Calu3 (cell line): ENCODE results near the gene TAL1. TPM values are rescaled to one million over a fixed set of nuclear protein-coding genes. Genes with fewer than 3 reads are reported as not detected.
A peak's percentile ranks its signal among the peaks of the same experiment; 100 is the strongest.
"Not testable (repeated sequence)": the region's sequence is repeated elsewhere in the genome, so short reads cannot be mapped to it uniquely, and the experiment has no call there.

Source experiments
- BruUV-seq: library from RNA; stranded (reverse); fragments of 400-500 nt; replicated peaks from 2 replicates; lab custom pipeline; 2021; lab: Mats Ljungman, UMichigan
- CTCF ChIA-PET: fragments of 300-600 bp; sonication (Branson Sonifier 250); formaldehyde crosslinking; loops from one replicate; lab custom pipeline; 2022; ENCODE audit warnings: antibody characterized with exemption; lab: Charles Lee
- DNase-seq: peaks from one replicate; pipeline ENCODE4 v3.0.0; 2022
- H3K27ac Mint-ChIP-seq: one replicate; pipeline ENCODE4 v1.8.0; 2022; ENCODE audit warnings: mixed read lengths; ENCODE audit not compliant: unreplicated experiment
- H3K27me3 Mint-ChIP-seq: one replicate; pipeline ENCODE4 v1.8.0; 2022; ENCODE audit warnings: mixed read lengths; ENCODE audit not compliant: unreplicated experiment
- H3K36me3 Mint-ChIP-seq: one replicate; pipeline ENCODE4 v1.8.0; 2022; ENCODE audit warnings: mild to moderate bottlenecking, moderate library complexity, mixed read lengths; ENCODE audit not compliant: insufficient read depth, unreplicated experiment
- H3K4me1 Mint-ChIP-seq: one replicate; pipeline ENCODE4 v1.8.0; 2022; ENCODE audit warnings: mild to moderate bottlenecking, low read depth, mixed read lengths; ENCODE audit not compliant: unreplicated experiment
- H3K4me3 Mint-ChIP-seq: one replicate; pipeline ENCODE4 v1.8.0; 2022; ENCODE audit warnings: mild to moderate bottlenecking, low read depth, moderate library complexity, mixed read lengths; ENCODE audit not compliant: unreplicated experiment
- H3K9me3 Mint-ChIP-seq: one replicate; pipeline ENCODE4 v1.8.0; 2022; ENCODE audit warnings: low read depth, mixed read lengths; ENCODE audit not compliant: unreplicated experiment
- intact Hi-C: fragments of 100-400 bp; cut with micrococcal nuclease; formaldehyde crosslinking; loops from one replicate; pipeline ENCODE4 v1.10.0; 2022; ENCODE audit not compliant: unreplicated experiment
- total RNA-seq: library from RNA; stranded (reverse); gene quantifications from 2 replicates; pipeline ENCODE4 v1.2.3, GENCODE V29; 2022
- TF ChIP-seq, protein P1 (sequence below): fragments of 200-600 bp; IDR thresholded peaks from one replicate; pipeline ENCODE4 v1.8.0; 2022; ENCODE audit warnings: antibody characterized with exemption; ENCODE audit not compliant: unreplicated experiment

Gene TAL1
- total RNA-seq, 1 experiment from 2014 or later, result not detected

DNA sequence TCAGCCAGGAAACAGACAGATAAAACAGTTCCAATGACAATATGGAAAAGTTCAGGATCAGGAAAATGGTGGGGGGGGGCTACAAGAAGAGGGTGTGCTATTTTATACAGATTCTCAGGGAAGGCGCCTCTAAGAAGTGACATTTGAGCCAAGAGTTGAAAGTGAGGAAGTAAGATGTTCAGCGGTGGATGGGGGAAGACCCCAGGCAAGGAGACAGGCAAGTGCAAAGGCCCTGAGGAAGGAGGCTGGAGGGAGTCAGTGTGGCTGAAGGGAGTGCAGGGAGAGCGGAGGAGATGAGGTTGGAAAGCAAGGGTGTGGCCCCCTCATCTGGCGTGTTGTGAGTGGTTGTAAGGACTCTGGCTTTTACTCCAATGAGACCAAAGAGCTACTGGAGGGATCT is 33.8 kb downstream of the TAL1 start:
- H3K4me1 Mint-ChIP-seq, result peaks cover 11% of the 10 kb centered on the region
- no peaks in the 10 kb centered on the region for H3K9me3 Mint-ChIP-seq
- H3K27me3 Mint-ChIP-seq, result peaks cover 24% of the 10 kb centered on the region
- no peak for DNase-seq
- intact Hi-C loops, result loop anchor here (10.0 kb wide), 1 partner anchor 227 kb away; no protein-coding TSS in a partner anchor
- BruUV-seq, result no TSS peak
- CTCF ChIA-PET, result no interaction called here
- no peak overlapping the region for H3K4me3 Mint-ChIP-seq
- no peak overlapping the region for H3K27ac Mint-ChIP-seq
- TF ChIP-seq, protein P1, sequence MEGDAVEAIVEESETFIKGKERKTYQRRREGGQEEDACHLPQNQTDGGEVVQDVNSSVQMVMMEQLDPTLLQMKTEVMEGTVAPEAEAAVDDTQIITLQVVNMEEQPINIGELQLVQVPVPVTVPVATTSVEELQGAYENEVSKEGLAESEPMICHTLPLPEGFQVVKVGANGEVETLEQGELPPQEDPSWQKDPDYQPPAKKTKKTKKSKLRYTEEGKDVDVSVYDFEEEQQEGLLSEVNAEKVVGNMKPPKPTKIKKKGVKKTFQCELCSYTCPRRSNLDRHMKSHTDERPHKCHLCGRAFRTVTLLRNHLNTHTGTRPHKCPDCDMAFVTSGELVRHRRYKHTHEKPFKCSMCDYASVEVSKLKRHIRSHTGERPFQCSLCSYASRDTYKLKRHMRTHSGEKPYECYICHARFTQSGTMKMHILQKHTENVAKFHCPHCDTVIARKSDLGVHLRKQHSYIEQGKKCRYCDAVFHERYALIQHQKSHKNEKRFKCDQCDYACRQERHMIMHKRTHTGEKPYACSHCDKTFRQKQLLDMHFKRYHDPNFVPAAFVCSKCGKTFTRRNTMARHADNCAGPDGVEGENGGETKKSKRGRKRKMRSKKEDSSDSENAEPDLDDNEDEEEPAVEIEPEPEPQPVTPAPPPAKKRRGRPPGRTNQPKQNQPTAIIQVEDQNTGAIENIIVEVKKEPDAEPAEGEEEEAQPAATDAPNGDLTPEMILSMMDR, result no peak
- H3K36me3 Mint-ChIP-seq, result no peaks in the 10 kb centered on the region

DNA sequence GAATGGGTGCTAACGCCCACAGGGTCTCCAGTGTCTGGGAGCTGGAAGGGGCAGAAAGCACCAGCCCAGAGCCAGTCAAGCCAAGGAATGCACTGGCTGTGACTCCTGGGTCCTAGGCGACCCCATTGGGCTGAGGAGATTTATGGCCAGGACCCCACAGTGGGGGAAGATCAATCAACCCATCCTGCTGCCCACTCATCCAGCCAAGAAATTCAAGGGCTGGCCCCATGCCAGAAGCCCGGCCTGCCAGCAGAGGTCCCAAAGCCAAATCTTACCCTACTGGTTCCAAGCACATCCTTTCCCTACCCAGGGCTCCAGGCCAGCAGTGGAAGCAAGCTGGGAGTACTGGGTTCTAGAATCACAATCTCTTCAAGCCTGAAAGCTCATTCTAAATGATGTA is 35.4 kb downstream of the TAL1 start:
- Mint-ChIP-seq H3K4me1 (peaks cover 27% of the 10 kb centered on the region), H3K27ac (no peak overlapping the region), H3K4me3 (no peak overlapping the region), H3K36me3 (peaks cover 11% of the 10 kb centered on the region), H3K9me3 (no peaks in the 10 kb centered on the region), H3K27me3 (peaks cover 22% of the 10 kb centered on the region)
- TF ChIP-seq, protein P1, result no peak
- CTCF ChIA-PET, result no interaction called here
- intact Hi-C loops, result loop anchor here (10.0 kb wide), 1 partner anchor 228 kb away; no protein-coding TSS in a partner anchor
- DNase-seq, result peak; percentile 64
- no TSS peak for BruUV-seq

DNA sequence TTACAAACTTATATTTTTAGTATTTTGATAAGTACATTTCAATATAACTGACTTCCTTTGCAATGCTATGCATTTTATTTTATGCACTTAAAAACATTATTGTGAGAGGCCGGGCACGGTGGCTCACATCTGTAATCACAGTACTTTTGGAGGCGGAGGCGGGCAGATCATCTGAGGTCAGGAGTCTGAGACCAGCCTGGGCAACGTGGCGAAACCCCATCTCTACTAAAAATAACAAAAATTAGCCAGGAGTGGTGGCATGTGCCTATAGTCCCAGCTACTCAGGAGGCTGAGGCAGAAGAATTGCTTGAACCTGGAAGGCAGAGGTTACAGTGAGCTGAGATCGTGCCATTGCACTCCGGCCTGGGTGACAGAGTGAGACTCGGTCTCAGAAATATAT is 36.0 kb downstream of the TAL1 start:
- H3K27ac Mint-ChIP-seq, H3K4me3 Mint-ChIP-seq, H3K9me3 Mint-ChIP-seq, DNase-seq, CTCF ChIA-PET, BruUV-seq: not testable (repeated sequence)
- peaks cover 32% of the 10 kb centered on the region for H3K4me1 Mint-ChIP-seq
- intact Hi-C loops, result loop anchor here (10.0 kb wide), 1 partner anchor 229 kb away; no protein-coding TSS in a partner anchor
- H3K36me3 Mint-ChIP-seq, result peaks cover 15% of the 10 kb centered on the region
- peaks cover 22% of the 10 kb centered on the region for H3K27me3 Mint-ChIP-seq

DNA sequence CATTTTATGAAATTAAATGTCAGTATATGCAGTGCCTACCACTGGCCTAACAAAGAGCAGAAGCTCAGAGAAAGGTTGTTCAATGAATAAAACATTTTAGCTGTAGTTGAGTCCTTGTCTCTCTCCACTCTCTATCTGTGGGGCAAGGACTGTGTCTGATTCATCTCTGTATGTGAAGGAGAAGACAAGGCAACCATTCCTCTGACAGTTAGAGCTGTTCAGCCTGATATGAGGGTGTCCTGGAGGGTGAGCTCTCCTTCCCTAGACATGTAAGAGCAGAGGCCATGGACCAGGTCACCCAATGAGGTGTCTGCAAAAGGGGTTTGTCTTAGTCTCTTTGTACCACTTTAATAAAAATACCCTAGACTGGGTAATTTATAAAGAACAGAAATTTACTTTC is 37.7 kb downstream of the TAL1 start:
- Mint-ChIP-seq H3K4me1 (peaks cover 42% of the 10 kb centered on the region), H3K9me3 (no peaks in the 10 kb centered on the region), H3K36me3 (peaks cover 30% of the 10 kb centered on the region), H3K27me3 (peaks cover 18% of the 10 kb centered on the region), H3K4me3 (no peak overlapping the region), H3K27ac (peak overlapping the region; percentile 39)
- no peak for DNase-seq
- intact Hi-C loops, result loop anchor here (1.0 to 10.0 kb wide), 2 partner anchors 68 to 230 kb away; no protein-coding TSS in a partner anchor
- TF ChIP-seq, protein P1, result no peak
- CTCF ChIA-PET, result no interaction called here
- no TSS peak for BruUV-seq

DNA sequence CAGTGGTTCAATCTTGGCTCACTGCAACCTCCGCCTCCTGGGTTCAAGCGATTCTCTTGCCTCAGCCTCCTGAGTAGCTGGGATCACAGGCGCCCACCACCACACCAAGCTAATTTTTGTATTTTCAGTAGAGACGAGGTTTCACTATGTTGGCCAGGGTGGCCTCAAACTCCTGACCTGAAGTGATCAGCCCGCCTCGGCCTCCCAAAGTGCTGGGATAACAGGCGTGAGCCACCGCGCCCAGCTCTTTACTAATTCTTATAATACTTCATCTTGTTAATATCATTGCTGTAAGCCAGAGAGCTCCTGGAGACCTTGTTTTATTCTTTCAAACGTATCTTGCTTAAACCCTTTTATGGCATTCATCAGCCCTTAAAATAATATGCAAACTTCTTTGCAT is 38.5 kb downstream of the TAL1 start:
- H3K27ac Mint-ChIP-seq, result peak overlapping the region; percentile 39
- H3K4me3 Mint-ChIP-seq, H3K27me3 Mint-ChIP-seq: not testable (repeated sequence)

More for the DNA sequence above, 38.5 kb downstream of the TAL1 start:
- not testable (repeated sequence) for H3K9me3 Mint-ChIP-seq, BruUV-seq, DNase-seq
- intact Hi-C loops, result loop anchor here (10.0 kb wide), 1 partner anchor 231 kb away; no protein-coding TSS in a partner anchor
- H3K36me3 Mint-ChIP-seq, result peaks cover 38% of the 10 kb centered on the region
- peaks cover 48% of the 10 kb centered on the region for H3K4me1 Mint-ChIP-seq
- CTCF ChIA-PET, result interaction anchor here (1.0 to 4.8 kb wide), 7 partner anchors 15 to 140 kb away, joined by 3 to 92 read pairs (median 4); partner anchors contain the start of gene CMPK1
